HepG2 (cell line): ENCODE data around the gene FAHD1. TPM values are rescaled to one million over a fixed set of nuclear protein-coding genes. Genes with fewer than 3 reads are reported as not detected.

Experiments used
- ATAC-seq: fragments of 200-7000 bp; cut with Tn5 transposase; 3 replicates; pipeline ENCODE4 v1.9.1; 2020; ENCODE audit warnings: mild to moderate bottlenecking, moderate library complexity
- BruUV-seq: library from RNA; stranded (reverse); fragments of 400-500 nt; replicated peaks from 2 replicates; lab custom pipeline; 2021; lab: Mats Ljungman, UMichigan
- CTCF ChIA-PET: fragments of 300-600 bp; formaldehyde crosslinking; extraction: SDS; loops from one replicate; lab custom pipeline; 2021; ENCODE audit warnings: low total read pairs, inconsistent platforms, low intra/inter-chr PET ratio; lab: Yijun Ruan, JAX
- POLR2A ChIA-PET: fragments of 350-600 bp; sonication (Branson Sonifier 250); formaldehyde crosslinking; loops from one replicate; lab custom pipeline; 2020; ENCODE audit warnings: antibody characterized with exemption, inconsistent platforms; lab: Yijun Ruan, JAX
- DNase-seq: peaks from one replicate; pipeline ENCODE4 v3.0.0-alpha.2; 2015; ENCODE audit warnings: low spot score
- FAIRE-seq: peaks from 3 replicates; lab custom pipeline; 2011; peaks lifted over from hg19 to GRCh38; lab: Jason Lieb, UNC
- H2AFZ ChIP-seq: one replicate; pipeline ENCODE4 v1.6.1; 2011; ENCODE audit warnings: low read length, inconsistent platforms
- H3K27ac ChIP-seq: fragments of 300-600 bp; 3 replicates; pipeline ENCODE4 v1.8.0; 2011; ENCODE audit warnings: mixed run types, mild to moderate bottlenecking, mixed read lengths, low read length, inconsistent platforms; ENCODE audit not compliant: insufficient read depth; ENCODE audit errors: extremely low read length
- H3K27me3 ChIP-seq, 2 experiments: fragments of 200-600 bp in 1 of 2; 2 replicates in 1 of 2; 3 replicates in 1 of 2; pipeline versions ENCODE4 v1.6.0 to v1.8.0; 2011; ENCODE audit warnings: low read length in 2 of 2, mild to moderate bottlenecking in 2 of 2, moderate library complexity in 2 of 2, inconsistent platforms in 1 of 2; ENCODE audit not compliant: insufficient read depth in 2 of 2, control insufficient read depth in 1 of 2
- H3K36me3 ChIP-seq, 2 experiments: fragments of 200-600 bp in 1 of 2; replicated peaks in 1 of 2; 2 replicates in 1 of 2; 3 replicates in 1 of 2; pipeline versions ENCODE4 v1.5.1 to v1.8.0; 2011; ENCODE audit warnings: low read length in 2 of 2, inconsistent platforms in 1 of 2; ENCODE audit not compliant: insufficient read depth in 2 of 2, control insufficient read depth in 1 of 2
- H3K4me1 ChIP-seq: 2 replicates; pipeline ENCODE4 v1.5.1; 2012; ENCODE audit warnings: low read length, inconsistent platforms; ENCODE audit not compliant: insufficient read depth
- H3K4me2 ChIP-seq: 2 replicates; pipeline ENCODE4 v1.6.0; 2011; ENCODE audit warnings: low read depth, low read length, inconsistent platforms
- H3K4me3 ChIP-seq, 3 experiments: fragments of 200-600 bp in 1 of 3; sonication (generic), shearing (Covaris generic) in 1 of 3; replicated peaks in 1 of 3; 2 replicates each; pipeline ENCODE4 v1.5.1; 2011 to 2016; ENCODE audit warnings: low read length in 3 of 3, inconsistent platforms in 2 of 3, low read depth in 2 of 3, mild to moderate bottlenecking in 2 of 3, control low read depth in 1 of 3, mixed read lengths in 1 of 3; ENCODE audit not compliant: insufficient read depth in 1 of 3
- H3K79me2 ChIP-seq: one replicate; pipeline ENCODE4 v1.6.1; 2011; ENCODE audit warnings: low read length, inconsistent platforms; ENCODE audit not compliant: insufficient read depth
- H3K9ac ChIP-seq: 2 replicates; pipeline ENCODE4 v1.6.0; 2011; ENCODE audit warnings: mild to moderate bottlenecking, low read depth, low read length, inconsistent platforms; ENCODE audit not compliant: insufficient read depth
- H3K9me3 ChIP-seq: 2 replicates; pipeline ENCODE4 v1.5.1; 2012; ENCODE audit warnings: mild to moderate bottlenecking, low read length
- H4K20me1 ChIP-seq: 2 replicates; pipeline ENCODE4 v1.6.0; 2011; ENCODE audit warnings: inconsistent platforms, mild to moderate bottlenecking, low read length, moderate library complexity; ENCODE audit not compliant: insufficient read depth
- AGO2 ChIP-seq: fragments of 200-400 bp; formaldehyde crosslinking; optimal IDR thresholded peaks from 2 replicates; pipeline ENCODE3; 2017; ENCODE audit warnings: mild to moderate bottlenecking, low read depth, low read length, moderate library complexity
- RBFOX2 ChIP-seq: fragments of 200-400 bp; formaldehyde crosslinking; IDR thresholded peaks from 2 replicates; pipeline ENCODE4 v1.6.1; 2017; ENCODE audit warnings: low read depth, mild to moderate bottlenecking, low read length
- YY1 ChIP-seq: IDR thresholded peaks from 2 replicates; pipeline ENCODE4 v1.6.1; 2011; ENCODE audit warnings: low read length, low read depth, moderate library complexity, mild to moderate bottlenecking; ENCODE audit not compliant: insufficient read depth, insufficient replicate concordance
- ZNF343 ChIP-seq: sonication (generic); formaldehyde crosslinking; IDR thresholded peaks from 2 replicates; pipeline ENCODE4 v1.4.0; 2020; ENCODE audit warnings: mild to moderate bottlenecking, missing genetic modification reagents
- ZNF570 ChIP-seq: sonication (generic); formaldehyde crosslinking; IDR thresholded peaks from 2 replicates; pipeline ENCODE4 v1.4.0; 2020; ENCODE audit warnings: mild to moderate bottlenecking, missing genetic modification reagents, borderline replicate concordance
- WGBS: methylation state at CpG from one replicate; pipeline ENCODE4 v1.1.6; 2017; ENCODE audit warnings: low lambda C conversion rate; 5-methylcytosine and 5-hydroxymethylcytosine counted together
- in situ Hi-C: cut with HindIII; loops from 2 replicates; pipeline ENCODE4 v1.10.0; 2017; ENCODE audit warnings: low pct_unique_long_range_greater_than_20kb; ENCODE audit not compliant: extremely low pct_ligation_motif_present
- intact Hi-C: fragments of 100-400 bp; cut with micrococcal nuclease; formaldehyde crosslinking; loops from one replicate; pipeline ENCODE4 v1.10.0; 2022; ENCODE audit not compliant: unreplicated experiment
- polyA plus RNA-seq, 8 experiments: library from polyadenylated mRNA; depleted of rRNA in 3 of 8; stranded (reverse) in 7 of 8; unstranded in 1 of 8; fragments of >200 nt; fragmentation: Illumina TruSeq in 4 of 8; extraction: Trizol in 4 of 8; gene quantifications; 2 replicates each; pipeline versions ENCODE4 v1.2.1 to v1.2.3, GENCODE V29; 2011 to 2016; ENCODE audit warnings: low read depth in 4 of 8, missing spikeins in 1 of 8, mixed read lengths in 1 of 8; ENCODE audit not compliant: insufficient read depth in 1 of 8
- total RNA-seq, 5 experiments: library from RNA; depleted of rRNA; stranded (reverse); fragments of >200 nt; fragmentation: Illumina TruSeq; extraction: Trizol; gene quantifications; 2 replicates each; pipeline ENCODE4 v1.2.3, GENCODE V29; 2016; ENCODE audit warnings: low read depth in 1 of 5

The FAHD1 gene
- total and polyA plus RNA-seq, 2 of the 13 experiments (the other 11 are each of a cell fraction or from before 2014, with no cell fraction given) = 39.0 to 45.3 TPM

DNA sequence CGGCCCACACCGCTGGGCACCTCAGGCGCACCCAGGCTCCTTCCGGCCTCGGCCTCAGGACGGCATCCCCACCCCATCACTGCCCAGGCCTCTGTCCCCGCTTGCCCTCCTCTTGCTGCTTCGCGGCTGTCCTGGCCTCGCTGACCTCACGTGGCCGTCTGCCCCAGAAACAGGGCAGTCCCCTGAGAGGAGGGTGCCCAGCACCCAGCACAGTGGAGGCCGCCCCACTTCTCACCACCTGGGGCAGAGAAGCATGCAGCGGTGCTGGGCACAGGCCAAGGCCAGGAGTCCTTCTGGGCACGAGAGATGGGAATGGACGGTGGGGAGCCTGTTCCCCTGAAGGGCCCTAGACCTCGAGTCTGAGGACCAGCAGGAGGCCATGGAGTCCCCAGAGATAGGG, 9.3 kb upstream of the FAHD1 start (continued):
- no peak for TF ChIP-seq ZNF570 (CRISPR knock-in tag)
- no peak for TF ChIP-seq ZNF343 (CRISPR knock-in tag)

DNA sequence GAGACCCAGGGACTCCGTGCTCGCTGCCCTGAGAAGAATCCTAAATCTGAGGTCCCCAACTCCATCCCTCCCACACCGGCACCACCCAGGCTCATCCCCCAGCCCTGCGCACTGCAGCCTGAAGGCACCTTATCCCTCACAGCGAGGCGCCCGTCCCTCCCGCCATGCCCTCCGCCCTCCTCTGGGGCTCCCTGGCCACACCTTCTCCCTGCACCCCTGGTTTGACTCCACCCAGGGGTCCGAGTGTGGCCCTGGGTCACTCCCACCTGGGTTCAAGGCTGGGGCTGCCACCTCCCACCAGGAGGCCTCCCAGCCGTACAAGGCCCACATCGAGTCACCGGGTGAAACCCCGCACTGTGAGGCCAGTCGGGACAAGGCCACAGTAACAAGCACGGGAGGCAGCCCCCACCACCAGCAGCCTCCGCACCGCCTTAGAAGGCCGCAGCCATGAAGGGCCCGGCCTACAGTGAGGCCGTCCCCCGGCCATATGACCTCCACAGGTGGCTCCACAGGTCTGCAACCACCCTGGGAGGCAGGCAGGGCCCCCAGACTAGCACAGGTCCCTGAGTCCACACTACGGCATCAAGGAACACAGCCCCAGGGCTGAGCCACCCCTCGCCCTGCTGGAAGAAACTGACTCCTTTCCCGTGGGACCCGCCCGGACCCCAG, 8.7 kb upstream of the FAHD1 start:
- intact Hi-C loops (no loop called here), in situ Hi-C loops (no loop called here)
- peak; percentile 10; the same call in 1 of the 3 replicates for ATAC-seq
- H3K27me3 ChIP-seq = no peaks in the 10 kb centered on the region
- no peak for FAIRE-seq
- no peak overlapping the region for H2AFZ ChIP-seq
- DNase-seq = no peak
- CTCF ChIA-PET = no interaction called here
- WGBS = 99% methylated on average over 8 of the region's 27 CpGs
- no peak overlapping the region for H3K4me2 ChIP-seq
- no peaks in the 10 kb centered on the region for H3K9me3 ChIP-seq
- POLR2A ChIA-PET = no interaction called here
- no peaks in the 10 kb centered on the region for H4K20me1 ChIP-seq
- no TSS peak for BruUV-seq
- H3K4me3 ChIP-seq = no peak overlapping the region
- H3K27ac ChIP-seq = no peak overlapping the region
- H3K9ac ChIP-seq = no peak overlapping the region
- no peaks in the 10 kb centered on the region for H3K79me2 ChIP-seq
- TF ChIP-seq RBFOX2 (peak; percentile 34; the same call in 1 of the 2 replicates), YY1 (no peak), AGO2 (peak; percentile 39)
- peaks cover 16 to 46% of the 10 kb centered on the region in 2 experiments; a peak in 4 of 5 replicates for H3K36me3 ChIP-seq
- H3K4me1 ChIP-seq = no peaks in the 10 kb centered on the region
